Prostate gland (tissue), 2 donors: ENCODE results near the gene UBE2D2. TPM values are rescaled to one million over a fixed set of nuclear protein-coding genes. Genes with fewer than 3 reads are reported as not detected.
A peak's percentile ranks its signal among the peaks of the same experiment; 100 is the strongest.

Experiments
- DNase-seq: peaks from one replicate; pipeline ENCODE4 v3.0.0-alpha.2; 2019; ENCODE audit warnings: low spot score
- H3K27ac ChIP-seq, 2 donors: fragments of 200-600 bp; sonication (generic); 2 replicates each; pipeline ENCODE4 v1.5.1; 2017 to 2019
- H3K27me3 ChIP-seq: fragments of 200-600 bp; sonication (generic); replicated peaks from 2 replicates; pipeline ENCODE4 v1.5.1; 2019; ENCODE audit not compliant: insufficient read depth
- H3K36me3 ChIP-seq, 2 donors: fragments of 200-600 bp; sonication (generic); 1 replicate in 1 of 2; 2 replicates in 1 of 2; pipeline versions ENCODE4 v1.5.1 to v1.8.1; 2017 to 2019
- H3K4me1 ChIP-seq: fragments of 200-600 bp; sonication (generic); replicated peaks from 2 replicates; pipeline ENCODE4 v1.5.1; 2019
- H3K4me3 ChIP-seq, 2 donors: fragments of 200-600 bp; sonication (generic); 2 replicates each; pipeline ENCODE4 v1.5.1; 2017 to 2019
- H3K9me3 ChIP-seq: fragments of 200-600 bp; sonication (generic); 2 replicates; pipeline ENCODE4 v1.5.1; 2017
- CTCF ChIP-seq, 4 experiments: fragments of 200-600 bp in 2 of 4; fragments of 450-650 bp in 2 of 4; sonication (generic) in 2 of 4; IDR thresholded peaks; 1 replicate in 3 of 4; 2 replicates in 1 of 4; pipeline ENCODE4 v1.5.1; 2016 to 2019; ENCODE audit warnings: antibody characterized with exemption in 4 of 4, mild to moderate bottlenecking in 2 of 4, moderate library complexity in 2 of 4
- POLR2A ChIP-seq: fragments of 450-650 bp; IDR thresholded peaks from one replicate; pipeline ENCODE4 v1.6.1; 2016; ENCODE audit warnings: antibody characterized with exemption, mild to moderate bottlenecking
- POLR2AphosphoS5 ChIP-seq: sonication (generic); formaldehyde crosslinking; IDR thresholded peaks from one replicate; pipeline ENCODE4 v1.6.1; 2017; ENCODE audit warnings: antibody characterized with exemption
- WGBS: methylation state at CpG from one replicate; pipeline ENCODE4 v1.1.5; 2018; 5-methylcytosine and 5-hydroxymethylcytosine counted together
- intact Hi-C: fragments of 100-400 bp; cut with DNase I; formaldehyde crosslinking; loops from one replicate; pipeline ENCODE4 v1.14.2; 2022
- total RNA-seq, 2 donors: library from RNA; depleted of rRNA; stranded (reverse); fragments of >200 nt; gene quantifications; one replicate each; pipeline ENCODE4 v1.1.0, GENCODE V29; 2016

The UBE2D2 gene
- total RNA-seq, 2 donors from 2014 or later = 90.3 to 96.3 TPM

GRCh38 chr5:139561655-139562451 lies 714 bp downstream of the UBE2D2 start:
- Histone ChIP-seq H3K27me3 (no peaks in the 10 kb centered on the region), H3K36me3 (no peaks in the 10 kb centered on the region), H3K27ac (peak overlapping the region; percentile 97), H3K4me1 (no peaks in the 10 kb centered on the region), H3K9me3 (no peaks in the 10 kb centered on the region), H3K4me3 (peak overlapping the region; percentile 72 to 94)
- no peak for DNase-seq
- intact Hi-C loops = loop anchor here (10.0 kb wide), 1 partner anchor 807 kb away; the partner anchor contains the start of gene CTNNA1
- WGBS = under 1% methylated on average over 18 of the region's 57 CpGs
- TF ChIP-seq CTCF (IDR thresholded peaks at IDR 0.05) = no peak
- TF ChIP-seq POLR2AphosphoS5 = no peak
- no peak for TF ChIP-seq POLR2A

DNA sequence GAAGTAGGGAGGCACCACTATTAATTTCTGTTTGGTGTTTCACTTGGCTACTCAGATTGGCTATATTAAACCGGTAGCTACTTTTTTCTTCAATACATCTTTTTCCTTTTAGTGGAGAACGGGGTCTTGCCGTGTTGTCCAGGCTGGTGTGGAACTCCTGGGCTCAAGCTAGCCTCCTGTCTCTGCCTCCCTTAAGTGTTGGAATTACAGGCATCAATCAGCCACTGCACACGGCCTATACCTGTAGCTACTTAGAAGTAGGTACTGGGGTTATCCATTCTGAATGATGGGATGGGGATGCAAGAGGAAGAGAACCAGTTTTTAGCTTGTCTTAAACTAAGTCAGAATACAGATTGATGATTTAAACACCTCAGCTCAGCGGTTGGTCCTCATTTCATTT lies 1.7 kb downstream of the UBE2D2 start:
- H3K4me1 ChIP-seq = no peaks in the 10 kb centered on the region
- peak overlapping the region; percentile 72 to 94 for H3K4me3 ChIP-seq
- intact Hi-C loops = loop anchor here (10.0 kb wide), 1 partner anchor 808 kb away; the partner anchor contains the start of gene CTNNA1
- WGBS = 30% methylated on average over 5 of the region's 5 CpGs
- H3K27me3 ChIP-seq = no peaks in the 10 kb centered on the region
- no peaks in the 10 kb centered on the region for H3K9me3 ChIP-seq
- H3K27ac ChIP-seq = peak overlapping the region in 1 of 2 donors; percentile 97
- H3K36me3 ChIP-seq = no peaks in the 10 kb centered on the region
- DNase-seq = no peak
- no peak for TF ChIP-seq POLR2AphosphoS5
- no peak for TF ChIP-seq POLR2A
- no peak for TF ChIP-seq CTCF (IDR thresholded peaks at IDR 0.05)

DNA sequence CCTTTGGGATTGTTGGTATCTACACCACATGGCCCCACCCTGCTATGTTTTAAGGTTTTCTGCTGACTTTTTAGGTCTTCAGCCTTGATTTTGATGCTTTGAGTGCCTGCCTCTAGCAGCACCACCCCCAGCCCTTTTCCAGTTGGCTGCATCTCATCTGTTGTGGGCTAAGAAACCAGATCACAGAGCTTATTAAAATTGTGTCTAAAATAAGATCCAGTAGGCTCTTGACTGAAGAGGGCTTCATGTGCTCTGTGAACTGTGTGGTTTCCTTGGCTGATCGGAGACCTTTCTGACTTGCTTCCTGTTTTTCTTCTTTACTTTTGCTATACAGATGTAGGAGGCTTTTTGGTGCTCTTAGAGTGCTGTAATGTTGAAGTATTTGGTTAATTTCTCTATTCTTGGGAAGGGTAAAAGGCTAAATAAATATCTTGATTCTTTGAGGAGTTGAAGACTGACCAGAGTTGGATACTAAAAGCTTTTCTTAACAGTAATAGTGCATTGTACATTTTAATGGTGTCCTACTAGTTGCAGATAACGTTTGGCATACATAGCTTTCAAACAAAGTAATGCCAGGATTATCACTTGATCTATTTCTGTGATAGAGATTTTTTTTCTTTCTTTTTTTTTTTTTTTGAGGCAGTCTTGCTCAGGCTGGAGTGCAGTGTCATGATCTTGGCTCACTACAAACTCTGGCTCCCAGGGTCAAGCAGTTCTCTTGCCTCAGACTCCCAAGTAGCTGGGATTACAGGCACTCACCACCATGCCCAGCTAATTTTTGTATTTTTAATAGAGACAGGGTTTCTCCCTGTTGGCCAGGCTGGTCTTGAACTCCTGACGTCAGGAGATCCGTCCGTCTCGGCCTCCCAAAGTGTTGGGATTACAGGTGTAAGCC lies 4.5 kb downstream of the UBE2D2 start:
- Histone ChIP-seq H3K27ac (no peak overlapping the region), H3K4me1 (peaks cover 5% of the 10 kb centered on the region), H3K36me3 (no peaks in the 10 kb centered on the region), H3K9me3 (no peaks in the 10 kb centered on the region), H3K27me3 (no peaks in the 10 kb centered on the region), H3K4me3 (no peak overlapping the region)
- WGBS = 73% methylated on average over 6 of the region's 6 CpGs
- intact Hi-C loops = loop anchor here (10.0 kb wide), 1 partner anchor 811 kb away; the partner anchor contains the start of gene CTNNA1
- no peak for TF ChIP-seq CTCF (IDR thresholded peaks at IDR 0.05)
- TF ChIP-seq POLR2AphosphoS5 = no peak
- no peak for TF ChIP-seq POLR2A
- DNase-seq = no peak

GRCh38 chr5:139566611-139567010 lies 5.5 kb downstream of the UBE2D2 start:
- H3K4me3 ChIP-seq = no peak overlapping the region
- H3K36me3 ChIP-seq = no peaks in the 10 kb centered on the region
- no peaks in the 10 kb centered on the region for H3K9me3 ChIP-seq
- 88% methylated on average over 5 of the region's 5 CpGs for WGBS
- TF ChIP-seq POLR2A = no peak
- TF ChIP-seq POLR2AphosphoS5 = no peak
- TF ChIP-seq CTCF (IDR thresholded peaks at IDR 0.05) = no peak
- intact Hi-C loops = loop anchor here (10.0 kb wide), 1 partner anchor 812 kb away; the partner anchor contains the start of gene CTNNA1
- no peak overlapping the region for H3K27ac ChIP-seq
- H3K27me3 ChIP-seq = no peaks in the 10 kb centered on the region
- no peak for DNase-seq
- peaks cover 5% of the 10 kb centered on the region for H3K4me1 ChIP-seq
